ENCODE data around the gene CTNS.

The CTNS gene

GRCh38 chr17:3636154-3636907 lies at the start of gene CTNS, which contains the start of gene SHPK:
CTNS (plus strand) TSS chr17:3636760; CDS start chr17:3640207, 3,447 bp downstream.
SHPK (minus strand) TSS chr17:3636250; CDS start chr17:3636219, 31 bp downstream.
- peak within 1 kb of the TSS; percentile 84 for H3K4me3 ChIP-seq (ENCODE audit: low read depth, low read length)

GRCh38 chr17:3589784-3590183 lies 46.8 kb upstream of the CTNS start:
- no peak overlapping the region for H3K4me3 ChIP-seq (ENCODE audit: low read depth, low read length)

- no peak overlapping the region for H3K4me3 ChIP-seq (ENCODE audit: low read depth, low read length)
These were observed 46.3 kb upstream of the CTNS start for GRCh38 chr17:3590231-3590630.

DNA sequence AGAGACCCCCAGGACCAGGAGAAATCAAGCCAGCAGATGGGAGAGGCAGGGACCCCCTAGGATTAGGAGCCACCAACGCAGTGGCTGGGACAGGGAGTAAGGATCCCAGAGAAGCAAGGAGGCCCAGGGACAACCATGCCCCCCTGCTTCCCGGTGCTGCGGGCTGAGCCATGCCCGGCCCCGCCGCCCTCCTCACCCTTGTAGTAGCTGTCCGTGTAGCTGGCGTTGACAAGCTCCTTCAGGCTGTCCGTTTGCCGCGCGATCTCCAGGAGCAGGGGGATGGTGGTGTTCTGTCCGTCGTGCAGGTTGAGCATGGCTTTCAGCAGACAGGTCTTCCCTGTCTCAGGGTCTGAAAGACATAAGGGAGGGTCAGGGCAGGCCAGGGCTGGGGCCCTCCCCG lies 45.8 kb upstream of the CTNS start:
- H3K4me3 ChIP-seq (ENCODE audit: low read depth, low read length), result no peak overlapping the region

GRCh38 chr17:3592216-3592860 lies 44.2 kb upstream of the CTNS start:
- H3K4me3 ChIP-seq (ENCODE audit: low read depth, low read length), result no peak overlapping the region

- no peak overlapping the region for H3K4me3 ChIP-seq (ENCODE audit: low read depth, low read length)
These were observed 43.2 kb upstream of the CTNS start for GRCh38 chr17:3593384-3593783.

GRCh38 chr17:3594051-3594800 lies 42.3 kb upstream of the CTNS start:
- H3K4me3 ChIP-seq (ENCODE audit: low read depth, low read length), result no peak overlapping the region

- H3K4me3 ChIP-seq (ENCODE audit: low read depth, low read length), result no peak overlapping the region
These were observed 41.6 kb upstream of the CTNS start for GRCh38 chr17:3594976-3595375.

DNA sequence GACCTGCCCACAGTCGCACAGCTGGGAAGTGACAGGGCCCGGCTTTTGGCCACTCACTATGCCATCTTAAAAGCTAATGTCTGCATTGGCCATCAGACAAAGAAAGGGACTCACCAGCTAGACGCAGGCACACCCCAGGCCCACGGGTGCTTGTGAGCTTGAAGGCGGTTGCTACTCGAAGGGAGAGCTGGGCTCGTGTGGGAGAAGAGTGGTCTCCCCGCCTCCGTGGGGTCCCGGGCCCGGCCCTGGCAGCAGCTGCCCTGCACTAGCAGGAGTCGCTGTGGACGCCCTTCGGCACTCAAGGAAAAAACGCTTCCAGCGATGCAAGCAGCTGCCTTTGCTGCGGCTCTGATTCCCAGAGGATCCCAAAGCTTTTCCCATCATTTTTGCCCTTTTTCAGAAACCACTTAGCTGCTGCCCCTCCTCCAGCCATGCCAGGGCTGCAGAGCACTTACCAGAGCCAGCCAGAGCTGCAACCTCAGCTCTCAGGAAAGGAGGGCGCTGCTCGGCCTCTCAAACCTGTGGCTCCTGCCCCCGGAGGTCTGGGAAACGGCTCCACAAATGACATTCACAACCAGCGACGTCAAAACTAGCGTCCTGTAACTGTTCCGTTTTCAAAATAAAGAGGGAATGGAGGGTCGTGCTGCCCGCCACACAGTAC lies 39.6 kb upstream of the CTNS start:
- H3K4me3 ChIP-seq (ENCODE audit: low read depth, low read length), result no peak overlapping the region

DNA sequence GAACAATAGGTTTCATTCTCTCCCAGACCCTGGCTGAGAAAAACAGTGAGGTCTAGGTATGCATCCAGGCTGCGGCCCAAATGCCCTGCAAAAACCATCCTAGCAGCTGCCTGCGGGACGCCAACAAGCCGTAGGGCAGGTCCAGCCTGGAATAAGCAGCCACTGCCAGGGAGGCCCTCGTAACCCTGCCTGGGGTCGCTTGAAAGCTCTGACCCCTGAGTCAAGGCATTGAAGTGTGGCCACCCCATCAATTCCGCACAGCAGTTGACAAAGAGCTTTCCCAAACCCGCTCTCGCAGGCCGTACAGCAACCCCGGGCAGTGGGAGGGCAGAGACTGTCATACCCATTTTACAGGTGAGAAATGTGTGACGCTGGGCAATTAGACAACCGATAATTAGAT lies 38.5 kb upstream of the CTNS start:
- H3K4me3 ChIP-seq (ENCODE audit: low read depth, low read length), result no peak overlapping the region

DNA sequence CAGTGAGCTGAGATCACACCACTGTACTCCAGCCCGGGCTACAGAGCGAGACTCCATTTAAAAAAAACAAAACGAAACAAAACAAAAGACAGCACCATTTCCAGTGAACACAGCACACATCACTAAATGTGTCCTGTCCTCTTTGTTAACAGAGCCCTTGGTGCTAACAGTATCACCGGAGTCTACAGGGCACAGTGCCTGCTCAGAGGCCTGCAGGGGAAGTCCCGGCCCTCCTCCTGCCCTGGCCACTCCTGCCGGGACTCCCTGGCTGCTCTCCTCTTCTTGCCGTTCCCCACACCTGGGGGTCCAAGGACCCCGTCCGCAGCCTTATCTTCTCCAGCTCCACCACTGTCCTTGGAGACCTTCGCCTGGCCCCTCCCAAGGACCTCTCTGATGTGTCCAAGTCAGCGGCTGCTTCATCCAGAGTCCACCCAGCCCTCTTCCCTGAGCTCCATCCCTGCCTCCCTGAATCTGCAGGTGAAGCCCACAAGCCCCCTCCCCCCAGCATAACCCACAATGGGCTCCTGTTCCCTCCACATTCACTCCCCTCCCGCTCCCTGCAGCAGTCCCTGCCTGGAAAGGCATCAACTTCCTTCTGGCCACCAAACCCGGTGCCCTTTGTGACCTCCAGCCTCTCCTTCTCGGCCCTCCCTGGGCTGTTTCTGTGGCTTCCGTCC lies 35.9 kb upstream of the CTNS start:
- H3K4me3 ChIP-seq (ENCODE audit: low read depth, low read length), result no peak overlapping the region

DNA sequence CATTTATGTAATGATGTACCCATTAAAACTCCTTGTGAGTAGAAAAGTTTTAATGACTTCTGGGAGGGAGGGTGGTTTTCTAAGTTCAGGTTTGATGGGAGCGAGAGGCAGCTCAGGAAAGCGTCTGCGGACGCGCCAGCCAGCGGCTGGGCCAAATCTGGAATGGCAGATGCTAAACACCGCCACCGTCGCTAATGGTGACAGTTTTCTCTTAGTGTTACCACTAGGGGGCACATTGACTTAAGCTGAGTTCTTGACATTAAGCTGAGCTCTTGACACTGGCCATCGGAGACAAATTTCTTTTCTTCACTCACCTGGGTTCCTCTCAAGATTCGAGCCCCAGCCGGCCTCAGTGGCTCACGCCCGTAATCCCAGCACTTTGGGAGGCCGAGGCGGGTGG lies 34.1 kb upstream of the CTNS start:
- H3K4me3 ChIP-seq (ENCODE audit: low read depth, low read length), result no peak overlapping the region

DNA sequence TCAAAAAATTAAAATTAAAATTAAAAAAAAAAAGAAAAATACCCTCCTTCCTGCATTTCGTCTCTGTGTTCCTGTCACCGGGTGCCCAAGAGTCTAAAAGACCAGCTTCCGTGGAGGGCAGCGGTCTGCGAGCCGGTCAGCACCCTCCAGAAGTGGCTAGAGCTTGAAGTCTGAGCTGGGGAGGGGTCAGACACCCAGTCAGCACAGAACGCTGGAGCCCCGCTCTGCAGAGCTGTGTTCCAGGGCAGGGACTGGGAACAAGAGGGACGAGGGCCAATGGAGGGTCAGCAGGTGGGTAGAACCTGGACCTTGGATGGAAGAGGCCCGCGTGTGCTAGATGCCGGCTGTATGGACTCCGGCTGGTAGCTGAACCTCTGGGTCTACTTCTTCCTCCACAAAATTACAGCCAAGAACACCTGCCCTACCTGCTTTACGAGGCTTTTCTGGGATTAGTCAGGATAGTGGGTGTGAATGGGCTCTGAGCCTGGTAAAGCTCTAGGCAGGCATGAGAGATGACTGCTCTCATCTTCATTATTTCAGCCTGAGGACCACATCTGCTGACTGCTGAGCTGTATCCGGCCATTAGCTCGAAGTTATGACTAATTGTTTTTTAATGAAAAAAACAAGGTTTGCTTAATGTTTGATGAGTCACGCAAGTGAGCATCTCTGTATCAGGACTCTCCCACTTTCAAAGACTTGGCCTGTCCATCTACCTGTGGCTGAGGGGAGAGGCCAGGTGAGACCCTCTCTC lies 33.3 kb upstream of the CTNS start:
- no peak overlapping the region for H3K4me3 ChIP-seq (ENCODE audit: low read depth, low read length)

GRCh38 chr17:3603870-3604259 lies 32.7 kb upstream of the CTNS start:
- no peak overlapping the region for H3K4me3 ChIP-seq (ENCODE audit: low read depth, low read length)

DNA sequence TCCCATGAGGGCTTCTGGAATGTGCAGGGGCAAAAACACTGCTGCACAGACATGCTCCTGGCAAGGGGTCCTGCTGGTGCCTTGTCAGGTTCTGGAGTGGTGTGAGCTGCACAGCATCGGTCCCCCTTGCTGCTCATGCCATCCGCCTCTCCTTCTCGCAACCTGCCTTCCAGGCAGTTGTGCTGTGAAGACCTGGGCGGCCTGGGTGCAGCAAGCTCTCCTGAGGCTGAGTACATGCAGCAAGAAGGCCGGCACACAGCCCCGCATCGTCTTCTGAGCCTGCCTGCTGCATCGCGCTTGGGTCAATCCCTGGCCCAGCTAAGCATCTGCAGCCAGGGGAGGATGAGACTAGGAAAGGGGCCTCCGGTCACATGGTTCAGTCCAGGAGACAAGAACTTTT lies 26.9 kb upstream of the CTNS start:
- no peak overlapping the region for H3K4me3 ChIP-seq (ENCODE audit: low read depth, low read length)

- H3K4me3 ChIP-seq (ENCODE audit: low read depth, low read length), result no peak overlapping the region
These were observed 26.0 kb upstream of the CTNS start for GRCh38 chr17:3610523-3610922.

- H3K4me3 ChIP-seq (ENCODE audit: low read depth, low read length), result no peak overlapping the region
These were observed 23.4 kb upstream of the CTNS start for GRCh38 chr17:3613124-3613523.

DNA sequence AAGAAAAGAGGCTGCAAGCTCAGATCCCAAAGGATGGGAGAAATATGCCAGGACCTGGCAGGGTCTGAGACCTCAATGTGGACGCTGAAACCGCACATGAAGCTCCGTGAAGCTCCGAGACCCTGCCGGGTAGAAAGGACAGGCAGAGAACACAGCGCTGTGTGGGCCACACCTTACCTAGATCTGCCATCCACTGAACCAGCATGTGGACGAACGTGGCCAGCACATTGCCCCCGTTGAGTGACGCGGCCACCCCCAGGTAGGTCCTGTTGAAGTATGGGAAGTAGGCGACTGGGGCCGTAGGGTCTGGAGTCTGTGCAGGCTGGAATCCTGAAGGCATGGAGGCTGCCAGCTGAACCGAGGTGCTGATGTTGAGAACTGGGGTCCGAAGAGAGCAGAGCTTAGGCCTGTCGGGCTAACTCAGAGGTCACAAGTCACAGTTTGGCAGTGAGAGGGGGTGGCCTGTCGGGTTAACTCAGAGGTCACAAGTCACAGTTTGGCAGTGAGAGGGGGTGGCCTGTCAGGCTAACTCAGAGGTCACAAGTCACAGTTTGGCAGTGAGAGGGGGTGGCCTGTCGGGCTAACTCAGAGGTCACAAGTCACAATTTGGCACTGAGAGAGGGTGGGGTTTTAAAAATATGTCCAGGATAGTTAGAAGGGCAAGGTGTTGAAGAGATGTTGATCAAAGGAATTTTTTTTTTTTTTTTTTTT lies 21.2 kb upstream of the CTNS start:
- H3K4me3 ChIP-seq (ENCODE audit: low read depth, low read length), result no peak overlapping the region

DNA sequence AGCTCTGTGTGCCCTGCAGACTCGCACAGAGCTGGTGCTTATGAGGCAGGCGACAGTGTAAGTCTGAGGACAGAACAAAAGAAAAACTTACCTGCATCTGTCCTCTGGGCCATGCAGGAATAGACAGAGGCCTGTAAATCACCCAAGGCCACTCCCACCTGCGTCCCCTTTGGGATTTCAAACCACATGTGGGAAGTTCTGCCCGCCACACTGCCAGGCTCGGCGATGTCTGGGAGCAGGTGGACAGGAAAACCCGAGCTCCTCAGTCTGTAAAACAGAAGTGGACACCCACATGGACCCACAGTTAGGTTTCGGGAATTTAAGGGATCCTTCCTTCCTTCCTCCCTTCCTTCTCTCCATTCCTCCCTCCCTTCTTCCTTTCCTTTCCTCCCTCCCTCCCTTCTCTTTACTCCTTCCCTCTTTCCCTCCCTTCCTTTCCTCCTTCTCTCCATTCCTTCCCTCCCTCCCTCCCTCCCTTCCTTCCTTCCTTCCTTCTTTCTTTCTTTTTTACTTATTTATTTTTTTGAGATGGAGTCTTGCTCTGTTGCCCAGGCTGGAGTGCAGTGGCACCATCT lies 15.3 kb upstream of the CTNS start:
- no peak overlapping the region for H3K4me3 ChIP-seq (ENCODE audit: low read depth, low read length)

Data from iPS-11a (cell line).